Ovary (tissue), 9 donors: Measurements from ENCODE around the gene CHP2. TPM values are rescaled to one million over a fixed set of nuclear protein-coding genes. Genes with fewer than 3 reads are reported as not detected.
"Not testable (repeated sequence)": the region's sequence is repeated elsewhere in the genome, so short reads cannot be mapped to it uniquely, and the experiment has no call there.

Source experiments
- DNase-seq, 5 donors: peaks; one replicate each; pipeline ENCODE4 v3.0.0-alpha.2; 2019 to 2020
- H3K27ac ChIP-seq, 2 donors: fragments of 200-600 bp; one replicate each; pipeline versions ENCODE4 v1.5.1 to v1.8.0; 2019 to 2022
- H3K27me3 ChIP-seq: fragments of 200-600 bp; one replicate; pipeline ENCODE4 v1.8.0; 2022
- H3K36me3 ChIP-seq: fragments of 200-600 bp; sonication (generic); one replicate; pipeline ENCODE4 v1.5.1; 2019
- H3K4me1 ChIP-seq: one replicate; pipeline ENCODE4 v1.8.1; 2013; ENCODE audit warnings: mild to moderate bottlenecking, moderate library complexity; ENCODE audit not compliant: insufficient read depth
- H3K4me3 ChIP-seq: fragments of 200-600 bp; sonication (generic); one replicate; pipeline ENCODE4 v1.5.1; 2017
- H3K9me3 ChIP-seq, 2 donors: fragments of 200-600 bp in 1 of 2; sonication (generic) in 1 of 2; one replicate each; pipeline versions ENCODE4 v1.5.1 to v1.8.1; 2013 to 2019; ENCODE audit warnings: mild to moderate bottlenecking in 1 of 2, moderate library complexity in 1 of 2
- EP300 ChIP-seq: sonication (generic); formaldehyde crosslinking; IDR thresholded peaks from one replicate; pipeline ENCODE4 v1.6.1; 2017; ENCODE audit warnings: antibody characterized with exemption
- POLR2A ChIP-seq: fragments of 450-650 bp; IDR thresholded peaks from one replicate; pipeline ENCODE4 v1.6.1; 2017; ENCODE audit warnings: antibody characterized with exemption, mild to moderate bottlenecking, moderate library complexity
- WGBS, 3 donors: extraction: QIAGEN DNeasy Blood & Tissue Kit in 1 of 3; methylation state at CpG; one replicate each; pipeline versions ENCODE4 v1.1.5 to v1.1.7; 2013 to 2017; 5-methylcytosine and 5-hydroxymethylcytosine counted together
- intact Hi-C, 4 donors: fragments of 100-400 bp; cut with DNase I; formaldehyde crosslinking; loops; one replicate each; pipeline versions ENCODE4 v1.11.0 to v1.15.1; 2022 to 2023
- polyA plus RNA-seq, 2 donors: library from polyadenylated mRNA; stranded (reverse); fragments of 200-250 nt in 1 of 2; fragments of 350-450 nt in 1 of 2; fragmentation: Illumina TruSeq in 1 of 2; extraction: RNeasy Lipid Tissue Mini Kit (QIAGEN cat#74804) in 1 of 2; gene quantifications; one replicate each; pipeline ENCODE4 v1.2.3, GENCODE V29; 2013 to 2014
- total RNA-seq, 7 donors: library from RNA; depleted of rRNA in 2 of 7; stranded (reverse); fragments of >200 nt in 2 of 7; fragmentation: NEBNext Ultra II Directional in 3 of 7; extraction: Animal tissue kit (Norgen Biotek cat#: 25700) in 3 of 7; gene quantifications; one replicate each; pipeline versions ENCODE4 v1.1.0 to v1.2.4, GENCODE V29; 2016 to 2023
- TF ChIP-seq, protein P1 (sequence below), 3 donors: fragments of 450-650 bp in 2 of 3; fragments of 200-600 bp in 1 of 3; IDR thresholded peaks; one replicate each; pipeline versions ENCODE4 v1.5.1 to v1.8.0; 2016 to 2022; ENCODE audit warnings: antibody characterized with exemption in 3 of 3, mild to moderate bottlenecking in 1 of 3
- donor health status: DM: no; HTN: no; CAD: no; lungs with moderate emphysema.
- donor health status: DM: no; HTN: no; CAD: no.
- donor health status: Bipolar disorder and iron deficiency.
- donor health status: DM: yes; HTN: yes; CAD: no.
- donor health status: DM: no; HTN: no; CAD: no.
- donor health status: DM: yes; HTN: yes; CAD: no.

The CHP2 gene
- total and polyA plus RNA-seq, 9 donors, result 0.05 to 0.15 (median 0.10) TPM; not detected in 6

GRCh38 chr16:23748630-23749029 lies 6.2 kb upstream of the CHP2 start:
- intact Hi-C loops, result no loop called here
- no peak for DNase-seq

GRCh38 chr16:23751053-23751452 lies 3.8 kb upstream of the CHP2 start:
- H3K36me3 ChIP-seq, intact Hi-C loops, H3K27ac ChIP-seq, DNase-seq, H3K4me1 ChIP-seq, H3K4me3 ChIP-seq, H3K27me3 ChIP-seq, H3K9me3 ChIP-seq: not testable (repeated sequence)
- 81 to 90% (median 90%) methylated on average over 1 of the region's 1 CpG for WGBS, 3 donors

More at GRCh38 chr16:23748630-23749029, 6.2 kb upstream of the CHP2 start:
- Histone ChIP-seq H3K27me3 (no peaks in the 10 kb centered on the region), H3K4me3 (no peak overlapping the region), H3K27ac (no peak overlapping the region), H3K4me1 (no peaks in the 10 kb centered on the region), H3K36me3 (no peaks in the 10 kb centered on the region), H3K9me3 (no peaks in the 10 kb centered on the region)
- no peak for TF ChIP-seq EP300
- no peak for TF ChIP-seq POLR2A
- TF ChIP-seq, protein P1, sequence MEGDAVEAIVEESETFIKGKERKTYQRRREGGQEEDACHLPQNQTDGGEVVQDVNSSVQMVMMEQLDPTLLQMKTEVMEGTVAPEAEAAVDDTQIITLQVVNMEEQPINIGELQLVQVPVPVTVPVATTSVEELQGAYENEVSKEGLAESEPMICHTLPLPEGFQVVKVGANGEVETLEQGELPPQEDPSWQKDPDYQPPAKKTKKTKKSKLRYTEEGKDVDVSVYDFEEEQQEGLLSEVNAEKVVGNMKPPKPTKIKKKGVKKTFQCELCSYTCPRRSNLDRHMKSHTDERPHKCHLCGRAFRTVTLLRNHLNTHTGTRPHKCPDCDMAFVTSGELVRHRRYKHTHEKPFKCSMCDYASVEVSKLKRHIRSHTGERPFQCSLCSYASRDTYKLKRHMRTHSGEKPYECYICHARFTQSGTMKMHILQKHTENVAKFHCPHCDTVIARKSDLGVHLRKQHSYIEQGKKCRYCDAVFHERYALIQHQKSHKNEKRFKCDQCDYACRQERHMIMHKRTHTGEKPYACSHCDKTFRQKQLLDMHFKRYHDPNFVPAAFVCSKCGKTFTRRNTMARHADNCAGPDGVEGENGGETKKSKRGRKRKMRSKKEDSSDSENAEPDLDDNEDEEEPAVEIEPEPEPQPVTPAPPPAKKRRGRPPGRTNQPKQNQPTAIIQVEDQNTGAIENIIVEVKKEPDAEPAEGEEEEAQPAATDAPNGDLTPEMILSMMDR (IDR thresholded peaks at IDR 0.05), result no peak
- WGBS, 3 donors, result 51 to 60% (median 52%) methylated on average over 1 of the region's 1 CpG

- 28 to 36% (median 32%) methylated on average over 17 of the region's 17 CpGs for WGBS, 3 donors
- Histone ChIP-seq H3K27me3 (no peaks in the 10 kb centered on the region), H3K27ac (no peak overlapping the region), H3K4me1 (no peaks in the 10 kb centered on the region), H3K4me3 (no peak overlapping the region), H3K36me3 (no peaks in the 10 kb centered on the region), H3K9me3 (no peaks in the 10 kb centered on the region)
- DNase-seq, result no peak
- TF ChIP-seq, protein P1 (IDR thresholded peaks at IDR 0.05), result no peak
- TF ChIP-seq POLR2A, result no peak
- TF ChIP-seq EP300, result no peak
- intact Hi-C loops, result no loop called here
These were observed 775 bp upstream of the CHP2 start for GRCh38 chr16:23753908-23754593.

DNA sequence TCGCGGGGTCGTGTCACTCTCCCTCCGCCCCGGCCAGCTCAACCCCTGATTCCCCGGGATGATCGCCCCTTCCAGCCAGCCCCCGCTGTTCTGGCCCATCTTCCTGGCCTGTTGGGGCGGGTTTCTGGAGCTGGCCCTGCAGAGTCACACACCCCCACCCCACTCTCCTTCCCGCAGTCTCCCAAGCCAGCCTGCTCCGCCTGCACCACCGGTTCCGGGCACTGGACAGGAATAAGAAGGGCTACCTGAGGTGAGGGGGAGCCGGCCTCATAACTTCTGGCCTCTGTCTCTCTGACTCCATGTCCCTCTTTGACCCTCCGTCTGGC lies 621 bp downstream of the CHP2 start:
- H3K27me3 ChIP-seq, result no peaks in the 10 kb centered on the region
- H3K4me1 ChIP-seq, result no peaks in the 10 kb centered on the region
- intact Hi-C loops, result no loop called here
- WGBS, 3 donors, result 23 to 31% (median 29%) methylated on average over 15 of the region's 15 CpGs
- H3K9me3 ChIP-seq, result no peaks in the 10 kb centered on the region
- H3K36me3 ChIP-seq, result no peaks in the 10 kb centered on the region
- H3K27ac ChIP-seq, result no peak overlapping the region
- TF ChIP-seq, protein P1 (IDR thresholded peaks at IDR 0.05), result no peak
- no peak for TF ChIP-seq EP300
- no peak for TF ChIP-seq POLR2A
- no peak for DNase-seq
- H3K4me3 ChIP-seq, result no peak overlapping the region

DNA sequence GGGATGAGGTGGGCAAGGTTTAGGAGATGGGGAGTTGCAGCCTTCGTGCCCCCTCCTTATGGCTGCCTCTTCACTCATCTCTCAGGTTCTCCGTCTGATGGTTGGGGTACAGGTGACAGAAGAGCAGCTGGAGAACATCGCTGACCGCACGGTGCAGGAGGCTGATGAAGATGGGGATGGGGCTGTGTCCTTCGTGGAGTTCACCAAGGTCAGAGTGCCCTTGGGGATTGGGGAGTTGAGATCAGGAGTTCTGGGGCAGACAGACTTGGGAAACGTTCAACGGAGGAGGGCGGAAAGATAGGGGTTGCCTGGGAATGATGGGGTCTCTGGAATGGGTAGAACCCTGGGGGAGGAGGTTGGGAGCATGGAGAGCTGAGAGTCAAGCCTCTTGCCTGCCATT lies 2.3 kb downstream of the CHP2 start:
- Histone ChIP-seq H3K27me3 (no peaks in the 10 kb centered on the region), H3K27ac (no peak overlapping the region), H3K9me3 (no peaks in the 10 kb centered on the region), H3K36me3 (no peaks in the 10 kb centered on the region), H3K4me1 (no peaks in the 10 kb centered on the region), H3K4me3 (no peak overlapping the region)
- 73 to 81% (median 80%) methylated on average over 9 of the region's 9 CpGs for WGBS, 3 donors
- TF ChIP-seq POLR2A (no peak), EP300 (no peak)
- TF ChIP-seq, protein P1 (IDR thresholded peaks at IDR 0.05), result no peak
- intact Hi-C loops, result no loop called here
- DNase-seq, result no peak
